SJCRH30 (cell line): ENCODE results near the gene CARD14. TPM values are rescaled to one million over a fixed set of nuclear protein-coding genes. Genes with fewer than 3 reads are reported as not detected.
A peak's percentile ranks its signal among the peaks of the same experiment; 100 is the strongest.

Experiments
- DNase-seq, 2 experiments: peaks; one replicate each; pipeline ENCODE4 v3.0.0-alpha.2; 2015 to 2020
- H3K27ac ChIP-seq: fragments of 250-450 bp; sonication (Bioruptor Pico); 2 replicates; pipeline ENCODE4 v1.5.1; 2020; ENCODE audit warnings: mild to moderate bottlenecking, moderate library complexity
- H3K27me3 ChIP-seq: fragments of 250-450 bp; sonication (Bioruptor Pico); 2 replicates; pipeline ENCODE4 v1.5.1; 2020; ENCODE audit warnings: mild to moderate bottlenecking, moderate library complexity
- H3K36me3 ChIP-seq: fragments of 250-450 bp; sonication (Bioruptor Pico); 2 replicates; pipeline ENCODE4 v1.5.1; 2020; ENCODE audit warnings: mild to moderate bottlenecking, moderate library complexity
- H3K4me1 ChIP-seq: fragments of 250-450 bp; sonication (Bioruptor Pico); 2 replicates; pipeline ENCODE4 v1.5.1; 2020; ENCODE audit warnings: mild to moderate bottlenecking, moderate library complexity
- H3K4me3 ChIP-seq: fragments of 250-450 bp; sonication (Bioruptor Pico); 2 replicates; pipeline ENCODE4 v1.5.1; 2020; ENCODE audit warnings: mild to moderate bottlenecking, moderate library complexity
- H3K9me3 ChIP-seq: fragments of 250-450 bp; sonication (Bioruptor Pico); replicated peaks from 2 replicates; pipeline ENCODE4 v1.5.1; 2020; ENCODE audit warnings: mild to moderate bottlenecking, moderate library complexity
- total RNA-seq: library from RNA; depleted of rRNA; stranded (reverse); fragments of >200 nt; shearing (Covaris generic); gene quantifications from 2 replicates; pipeline ENCODE4 v1.2.3, GENCODE V29; 2014; rRNA removed

Gene CARD14
- total RNA-seq, result 0.32 and 0.33 TPM in 2 replicates

GRCh38 chr17:80169784-80170500 lies at the start of gene CARD14:
Gene CARD14, plus strand, starts transcription at chr17:80170030. Its CDS starts 11,409 bp downstream, at chr17:80181439.
- Histone ChIP-seq H3K36me3 (no peaks in the 10 kb centered on the region), H3K27ac (no peak within 1 kb of the TSS), H3K4me1 (peaks cover 5% of the 10 kb centered on the region; the same call in 1 of the 2 replicates), H3K4me3 (no peak within 1 kb of the TSS), H3K9me3 (no peaks in the 10 kb centered on the region), H3K27me3 (no peaks in the 10 kb centered on the region; the same call in 1 of the 2 replicates)
- DNase-seq, result no peak

GRCh38 chr17:80122026-80122575 lies 47.7 kb upstream of the CARD14 start:
- Histone ChIP-seq H3K27me3 (peaks cover 6% of the 10 kb centered on the region; the same call in 1 of the 2 replicates), H3K9me3 (no peaks in the 10 kb centered on the region), H3K36me3 (no peaks in the 10 kb centered on the region), H3K4me1 (peaks cover 20% of the 10 kb centered on the region), H3K4me3 (no peak overlapping the region), H3K27ac (no peak overlapping the region)
- DNase-seq, result no peak

- H3K27ac ChIP-seq, result no peak overlapping the region
- peaks cover 6% of the 10 kb centered on the region; the same call in 1 of the 2 replicates for H3K27me3 ChIP-seq
- H3K4me1 ChIP-seq, result peaks cover 20% of the 10 kb centered on the region
- no peak overlapping the region for H3K4me3 ChIP-seq
- no peak for DNase-seq
- no peaks in the 10 kb centered on the region for H3K36me3 ChIP-seq
- no peaks in the 10 kb centered on the region for H3K9me3 ChIP-seq
These were observed 46.8 kb upstream of the CARD14 start for GRCh38 chr17:80122926-80123505.

GRCh38 chr17:80123791-80124190 lies 46.0 kb upstream of the CARD14 start:
- Histone ChIP-seq H3K4me1 (peaks cover 18% of the 10 kb centered on the region), H3K27ac (peak overlapping the region; percentile 23), H3K4me3 (no peak overlapping the region), H3K36me3 (no peaks in the 10 kb centered on the region), H3K9me3 (no peaks in the 10 kb centered on the region), H3K27me3 (peaks cover 3% of the 10 kb centered on the region; the same call in 1 of the 2 replicates)
- DNase-seq, result peak; percentile 73 to 79

GRCh38 chr17:80124351-80124981 lies 45.4 kb upstream of the CARD14 start:
- Histone ChIP-seq H3K27ac (peak overlapping the region; percentile 23), H3K27me3 (no peaks in the 10 kb centered on the region), H3K9me3 (no peaks in the 10 kb centered on the region), H3K4me1 (peaks cover 15% of the 10 kb centered on the region), H3K4me3 (no peak overlapping the region), H3K36me3 (no peaks in the 10 kb centered on the region)
- DNase-seq, result peak; percentile 80 to 83

- DNase-seq, result no peak
- H3K9me3 ChIP-seq, result no peaks in the 10 kb centered on the region
- H3K4me1 ChIP-seq, result peaks cover 15% of the 10 kb centered on the region
- H3K27me3 ChIP-seq, result no peaks in the 10 kb centered on the region
- no peaks in the 10 kb centered on the region for H3K36me3 ChIP-seq
- H3K27ac ChIP-seq, result no peak overlapping the region
- no peak overlapping the region for H3K4me3 ChIP-seq
These were observed 44.0 kb upstream of the CARD14 start for GRCh38 chr17:80125656-80126448.

GRCh38 chr17:80126449-80126715 lies 43.4 kb upstream of the CARD14 start:
- Histone ChIP-seq H3K36me3 (no peaks in the 10 kb centered on the region), H3K4me1 (peaks cover 15% of the 10 kb centered on the region), H3K27me3 (no peaks in the 10 kb centered on the region), H3K4me3 (no peak overlapping the region), H3K27ac (no peak overlapping the region), H3K9me3 (no peaks in the 10 kb centered on the region)
- no peak for DNase-seq

GRCh38 chr17:80129006-80129565 lies 40.7 kb upstream of the CARD14 start:
- peaks cover 14% of the 10 kb centered on the region for H3K36me3 ChIP-seq
- H3K27me3 ChIP-seq, result no peaks in the 10 kb centered on the region
- no peak for DNase-seq
- no peak overlapping the region for H3K4me3 ChIP-seq
- H3K4me1 ChIP-seq, result peaks cover 8% of the 10 kb centered on the region
- no peaks in the 10 kb centered on the region for H3K9me3 ChIP-seq
- no peak overlapping the region for H3K27ac ChIP-seq

- Histone ChIP-seq H3K27ac (no peak overlapping the region), H3K4me1 (no peaks in the 10 kb centered on the region), H3K27me3 (no peaks in the 10 kb centered on the region), H3K9me3 (no peaks in the 10 kb centered on the region), H3K4me3 (no peak overlapping the region), H3K36me3 (peaks cover 33% of the 10 kb centered on the region)
- DNase-seq, result no peak
These were observed 38.8 kb upstream of the CARD14 start for GRCh38 chr17:80130992-80131391.

- no peak overlapping the region for H3K4me3 ChIP-seq
- no peaks in the 10 kb centered on the region for H3K9me3 ChIP-seq
- no peak overlapping the region for H3K27ac ChIP-seq
- DNase-seq, result no peak
- no peaks in the 10 kb centered on the region for H3K27me3 ChIP-seq
- peaks cover 52% of the 10 kb centered on the region for H3K36me3 ChIP-seq
- no peaks in the 10 kb centered on the region for H3K4me1 ChIP-seq
These were observed 36.8 kb upstream of the CARD14 start for GRCh38 chr17:80132906-80133625.

- Histone ChIP-seq H3K4me3 (no peak overlapping the region), H3K9me3 (no peaks in the 10 kb centered on the region), H3K27me3 (no peaks in the 10 kb centered on the region), H3K4me1 (no peaks in the 10 kb centered on the region), H3K36me3 (peaks cover 57% of the 10 kb centered on the region), H3K27ac (no peak overlapping the region)
- no peak for DNase-seq
These were observed 36.2 kb upstream of the CARD14 start for GRCh38 chr17:80133626-80133970.

- Histone ChIP-seq H3K9me3 (no peaks in the 10 kb centered on the region), H3K36me3 (peaks cover 93% of the 10 kb centered on the region), H3K27ac (no peak overlapping the region)
These were observed 32.7 kb upstream of the CARD14 start for GRCh38 chr17:80137131-80137530.

GRCh38 chr17:80138856-80139426 lies 30.9 kb upstream of the CARD14 start:
- Histone ChIP-seq H3K4me1 (no peaks in the 10 kb centered on the region), H3K27me3 (no peaks in the 10 kb centered on the region), H3K36me3 (peaks cover 99% of the 10 kb centered on the region), H3K27ac (no peak overlapping the region), H3K9me3 (no peaks in the 10 kb centered on the region), H3K4me3 (no peak overlapping the region)
- no peak for DNase-seq

More at GRCh38 chr17:80137131-80137530, 32.7 kb upstream of the CARD14 start:
- H3K27me3 ChIP-seq, result no peaks in the 10 kb centered on the region
- no peaks in the 10 kb centered on the region for H3K4me1 ChIP-seq
- no peak for DNase-seq
- H3K4me3 ChIP-seq, result no peak overlapping the region
